Astrocyte (in vitro differentiated cells and primary cell): ENCODE measurements around the gene FMN1.

Experiments
- CTCF ChIP-seq: IDR thresholded peaks from 2 replicates; pipeline ENCODE4 v1.5.1; 2011; ENCODE audit warnings: low read depth, mild to moderate bottlenecking, inconsistent platforms, low read length, moderate library complexity; ENCODE audit not compliant: insufficient read depth
- EZH2 ChIP-seq: IDR thresholded peaks from 2 replicates; pipeline ENCODE4 v1.6.1; 2012; ENCODE audit warnings: mild to moderate bottlenecking, low read length, inconsistent platforms; ENCODE audit not compliant: insufficient read depth

- TF ChIP-seq CTCF, result no peak
- no peak for TF ChIP-seq EZH2
Observed at GRCh38 chr15:32833379-32833821, 361.1 kb downstream of the FMN1 start.
